Suprapubic skin (tissue), 3 donors: Measurements from ENCODE around the gene PPIE.

Experiments used
- POLR2A ChIP-seq, 2 donors: fragments of 450-650 bp; IDR thresholded peaks; one replicate each; pipeline ENCODE4 v1.6.1; 2017; ENCODE audit warnings: antibody characterized with exemption in 2 of 2, mild to moderate bottlenecking in 2 of 2, moderate library complexity in 2 of 2
- TF ChIP-seq, protein P1 (sequence below), 2 donors: fragments of 200-600 bp in 1 of 2; fragments of 450-650 bp in 1 of 2; sonication (generic) in 1 of 2; IDR thresholded peaks; one replicate each; pipeline ENCODE4 v1.5.1; 2016 to 2019; ENCODE audit warnings: antibody characterized with exemption in 2 of 2, mild to moderate bottlenecking in 1 of 2, moderate library complexity in 1 of 2

DNA sequence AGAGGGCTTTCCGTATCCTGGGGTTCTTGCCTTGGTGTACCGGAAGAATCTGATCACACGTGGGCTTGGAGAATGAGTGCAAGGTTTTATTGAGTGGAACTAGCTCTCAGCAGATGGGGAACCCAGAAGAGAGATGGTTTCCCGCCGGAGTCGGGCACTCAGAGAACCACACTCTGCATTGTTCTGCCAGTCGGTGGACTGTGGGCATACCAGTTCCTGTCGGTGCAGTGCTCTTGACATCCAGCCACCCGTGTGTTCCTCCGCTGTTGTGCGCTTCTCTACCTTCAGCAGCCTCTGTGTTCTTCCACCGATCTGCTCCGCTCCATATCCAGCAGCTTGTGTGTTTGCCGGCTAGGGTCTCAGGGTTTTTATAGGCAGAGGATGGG is 10.8 kb upstream of the PPIE start:
- TF ChIP-seq, protein P1, sequence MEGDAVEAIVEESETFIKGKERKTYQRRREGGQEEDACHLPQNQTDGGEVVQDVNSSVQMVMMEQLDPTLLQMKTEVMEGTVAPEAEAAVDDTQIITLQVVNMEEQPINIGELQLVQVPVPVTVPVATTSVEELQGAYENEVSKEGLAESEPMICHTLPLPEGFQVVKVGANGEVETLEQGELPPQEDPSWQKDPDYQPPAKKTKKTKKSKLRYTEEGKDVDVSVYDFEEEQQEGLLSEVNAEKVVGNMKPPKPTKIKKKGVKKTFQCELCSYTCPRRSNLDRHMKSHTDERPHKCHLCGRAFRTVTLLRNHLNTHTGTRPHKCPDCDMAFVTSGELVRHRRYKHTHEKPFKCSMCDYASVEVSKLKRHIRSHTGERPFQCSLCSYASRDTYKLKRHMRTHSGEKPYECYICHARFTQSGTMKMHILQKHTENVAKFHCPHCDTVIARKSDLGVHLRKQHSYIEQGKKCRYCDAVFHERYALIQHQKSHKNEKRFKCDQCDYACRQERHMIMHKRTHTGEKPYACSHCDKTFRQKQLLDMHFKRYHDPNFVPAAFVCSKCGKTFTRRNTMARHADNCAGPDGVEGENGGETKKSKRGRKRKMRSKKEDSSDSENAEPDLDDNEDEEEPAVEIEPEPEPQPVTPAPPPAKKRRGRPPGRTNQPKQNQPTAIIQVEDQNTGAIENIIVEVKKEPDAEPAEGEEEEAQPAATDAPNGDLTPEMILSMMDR (IDR thresholded peaks at IDR 0.05): no peak
- TF ChIP-seq POLR2A (IDR thresholded peaks at IDR 0.05): no peak
